Stimulated activated CD8-positive, alpha-beta memory T cell treated with anti-CD3 and anti-CD28 coated beads, Interleukin-4, amount 100 ng/mL, for 4 hours (primary cell): ENCODE measurements around the gene AFF4.
A peak's percentile ranks its signal among the peaks of the same experiment; 100 is the strongest.
"Not testable (repeated sequence)": the region's sequence is repeated elsewhere in the genome, so short reads cannot be mapped to it uniquely, and the experiment has no call there.

Source experiments
- DNase-seq, 2 donors: peaks; one replicate each; pipeline ENCODE4 v3.0.0-alpha.2; 2020; ENCODE audit warnings: low read depth in 2 of 2, low spot score in 1 of 2

AFF4 gene

DNA sequence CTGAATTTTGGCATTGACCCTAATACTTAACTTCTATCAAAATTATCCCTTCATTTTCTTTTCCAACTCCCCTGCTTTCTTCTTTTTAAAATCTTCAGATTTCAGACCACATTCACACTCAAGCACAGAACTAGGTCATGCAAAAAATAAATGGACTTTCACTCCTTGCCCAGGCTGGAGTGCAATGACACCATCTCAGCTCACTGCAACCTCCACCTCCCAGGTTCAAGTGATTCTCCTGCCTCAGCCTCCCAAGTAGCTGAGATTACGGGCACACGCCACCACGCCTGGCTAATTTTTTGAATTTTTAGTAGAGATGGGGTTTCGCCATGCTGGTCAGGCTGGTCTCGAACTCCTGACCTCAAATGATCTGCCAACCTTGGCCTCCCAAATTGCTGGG, 108.4 kb downstream of the AFF4 start:
- not testable (repeated sequence) for DNase-seq

GRCh38 chr5:132854301-132854700, 109.1 kb downstream of the AFF4 start:
- DNase-seq: no peak

GRCh38 chr5:132853790-132854189, 109.6 kb downstream of the AFF4 start:
- DNase-seq: no peak

GRCh38 chr5:132853323-132853722, 110.1 kb downstream of the AFF4 start:
- no peak for DNase-seq

DNA sequence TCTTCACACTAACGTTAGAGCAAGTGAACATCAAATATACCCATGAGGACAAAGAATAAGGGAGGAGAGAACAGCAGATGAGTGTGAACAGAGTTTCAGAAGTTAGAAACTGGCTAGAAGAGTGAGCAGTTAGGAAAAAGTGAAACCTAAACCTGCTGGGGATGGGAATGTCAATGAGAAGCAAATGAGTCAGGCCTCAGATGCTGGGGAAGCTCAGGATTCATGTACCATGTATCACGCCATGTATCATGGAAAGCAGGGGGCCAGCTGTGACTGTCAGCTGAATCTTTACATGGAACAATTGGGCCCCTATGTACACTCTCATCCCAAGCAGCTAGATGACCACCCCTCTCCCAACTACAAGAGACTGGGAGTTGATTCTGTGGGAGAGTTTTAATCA, 113.4 kb downstream of the AFF4 start:
- DNase-seq: no peak

DNA sequence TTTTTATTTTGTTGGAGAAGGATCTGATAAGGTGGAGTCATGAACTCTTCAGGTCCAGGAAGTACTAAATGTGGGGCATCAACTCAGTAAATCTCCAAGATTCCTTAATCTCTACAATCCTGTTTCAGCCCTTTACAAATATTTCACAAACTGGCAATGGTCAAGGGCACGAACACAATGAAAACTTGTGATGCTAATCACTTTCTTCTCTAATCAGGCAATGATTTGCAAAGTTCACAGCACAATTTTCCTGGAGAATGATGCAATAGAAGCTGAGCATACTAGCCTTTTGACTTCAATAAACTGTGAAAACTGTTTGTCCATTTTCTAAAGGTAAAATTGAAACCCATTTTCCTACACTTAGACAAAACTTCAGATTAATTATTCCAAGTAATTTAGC, 114.1 kb downstream of the AFF4 start:
- no peak for DNase-seq

GRCh38 chr5:132848270-132848669, 115.2 kb downstream of the AFF4 start:
- no peak for DNase-seq

DNA sequence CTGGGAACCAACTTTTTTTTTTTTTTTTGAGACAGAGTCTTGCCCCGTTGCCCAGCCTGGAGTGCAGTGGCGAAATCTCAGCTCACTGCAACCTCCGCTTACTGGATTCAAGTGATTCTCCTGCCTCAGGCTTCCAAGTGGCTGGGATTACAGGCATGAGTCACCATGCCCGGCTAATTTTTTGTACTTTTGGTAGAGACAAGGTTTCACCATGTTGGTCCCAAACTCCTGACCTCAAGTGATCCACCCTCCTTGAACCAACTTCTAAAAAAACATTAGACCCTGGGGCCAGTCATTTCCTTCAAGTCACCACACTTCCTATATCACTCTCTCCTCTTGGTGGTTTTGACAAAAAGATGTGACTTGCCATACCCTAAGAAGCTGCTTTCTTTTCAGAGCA, 122.1 kb downstream of the AFF4 start:
- DNase-seq: no peak

GRCh38 chr5:132840896-132841295, 122.5 kb downstream of the AFF4 start:
- DNase-seq: no peak

GRCh38 chr5:132840313-132840712, 123.1 kb downstream of the AFF4 start:
- no peak for DNase-seq

DNA sequence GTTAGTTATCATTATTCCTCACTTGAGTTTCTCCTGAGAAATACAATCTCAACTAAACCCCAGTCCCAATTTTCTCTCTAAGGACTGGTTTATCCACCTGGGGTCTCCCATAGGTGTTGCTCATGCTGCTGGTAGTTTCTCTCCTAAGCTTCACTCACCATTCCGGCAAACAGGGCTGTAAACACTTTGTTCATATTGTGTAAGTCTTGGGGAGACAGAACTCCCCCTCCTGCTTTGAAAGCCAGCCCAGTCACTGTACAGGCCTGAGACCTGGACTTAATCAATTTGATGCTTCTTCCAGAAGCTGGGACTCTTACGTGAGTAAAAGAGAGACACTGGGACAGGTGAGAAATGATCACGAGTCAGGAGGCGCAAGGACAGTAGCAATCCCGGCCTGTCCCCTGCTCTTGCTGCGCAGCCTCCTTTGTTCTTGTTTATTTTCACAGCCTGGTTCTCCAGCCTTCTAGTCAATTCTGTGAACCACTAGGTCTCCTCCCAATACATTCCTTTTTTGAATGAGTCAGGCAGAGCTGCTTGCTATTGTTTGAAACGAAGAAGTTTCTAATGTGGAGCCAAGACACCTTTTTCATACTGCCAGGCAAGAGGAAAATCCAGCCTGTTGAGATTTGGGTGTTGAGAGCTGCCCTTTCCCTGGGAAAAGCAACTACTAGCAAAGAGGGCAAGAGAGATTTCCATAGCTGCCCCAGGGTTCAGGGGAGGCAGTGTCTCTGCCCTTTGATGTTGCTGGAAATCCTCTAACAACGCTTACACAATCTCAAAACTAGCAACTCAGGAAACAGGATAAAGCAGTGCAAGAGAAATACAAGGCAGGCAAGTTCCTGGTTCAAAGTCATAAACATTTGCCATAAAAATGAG, 123.8 kb downstream of the AFF4 start:
- DNase-seq: no peak

DNA sequence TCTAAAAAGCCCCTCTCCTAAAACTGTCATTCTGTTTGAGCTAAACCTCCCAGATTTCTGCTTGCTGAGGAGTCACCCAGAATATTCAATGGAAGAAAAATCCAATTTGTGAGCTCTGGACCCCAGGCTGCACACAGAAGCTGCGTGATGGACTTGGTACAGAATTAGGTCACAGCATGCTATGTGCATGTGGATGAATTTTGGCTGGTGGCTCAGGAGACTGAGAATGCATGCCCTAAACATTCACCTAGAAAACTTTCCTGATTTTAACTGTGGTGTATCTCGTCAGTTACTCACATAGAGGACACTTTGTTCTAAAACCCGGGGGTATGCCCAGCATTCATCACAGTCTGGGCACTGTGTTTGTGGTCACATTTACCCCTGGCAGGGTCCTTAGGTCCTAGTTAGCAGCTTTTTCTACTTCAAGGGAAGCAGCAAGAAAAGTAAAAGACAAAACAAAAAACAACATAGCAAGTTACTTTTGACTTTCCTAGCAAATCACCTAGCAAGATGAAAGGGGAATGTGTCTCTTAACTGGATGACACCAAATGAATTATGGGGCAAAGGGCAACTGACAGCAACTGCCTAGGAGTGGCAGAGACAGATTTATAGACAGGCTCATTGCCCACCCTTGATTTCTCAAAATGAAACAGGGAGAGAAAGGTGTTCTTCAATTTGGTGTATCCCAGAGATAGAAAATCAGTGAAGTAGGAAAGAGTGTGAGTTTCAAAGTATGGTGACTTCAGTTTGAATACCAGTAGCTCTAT, 124.7 kb downstream of the AFF4 start:
- no peak for DNase-seq

GRCh38 chr5:132837868-132838267, 125.6 kb downstream of the AFF4 start:
- DNase-seq: no peak

DNA sequence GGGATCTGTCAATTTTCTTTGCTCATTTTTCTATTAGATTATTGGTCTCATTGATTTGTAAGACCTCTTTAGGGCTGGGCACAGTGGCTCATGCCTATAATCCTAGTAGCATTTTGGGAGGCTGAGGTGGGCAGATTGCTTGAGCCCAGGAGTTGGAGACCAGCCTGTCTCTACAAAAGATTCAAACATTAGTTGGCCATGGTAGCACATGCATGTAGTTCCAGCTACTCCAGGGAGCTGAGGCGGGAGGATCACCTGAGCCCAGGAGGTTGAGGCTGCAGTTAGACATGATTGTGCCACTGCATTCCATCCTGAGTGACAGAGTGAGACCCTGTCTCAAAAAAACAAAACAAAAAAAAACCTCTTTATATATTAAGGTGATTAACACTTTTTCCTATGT, 126.6 kb downstream of the AFF4 start:
- DNase-seq: no peak

GRCh38 chr5:132834057-132834456, 129.4 kb downstream of the AFF4 start:
- no peak for DNase-seq

DNA sequence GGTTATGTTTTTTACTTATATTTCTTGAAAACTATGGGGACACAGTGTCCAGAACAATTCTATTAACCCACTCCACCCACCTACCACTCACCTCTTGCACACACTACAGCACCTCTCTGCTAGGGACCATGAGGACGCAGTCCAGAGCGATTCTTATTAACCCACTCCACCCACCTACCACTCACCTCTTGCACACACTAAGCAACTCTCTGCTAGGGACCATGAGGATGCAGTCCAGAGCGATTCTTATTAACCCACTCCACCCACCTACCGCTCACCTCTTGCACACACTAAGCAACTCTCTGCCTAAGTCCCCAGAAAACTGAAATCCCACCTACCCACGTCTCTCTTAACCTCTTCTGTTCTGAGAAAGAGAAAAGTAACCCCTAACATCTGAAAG, 130.8 kb downstream of the AFF4 start:
- DNase-seq: no peak

DNA sequence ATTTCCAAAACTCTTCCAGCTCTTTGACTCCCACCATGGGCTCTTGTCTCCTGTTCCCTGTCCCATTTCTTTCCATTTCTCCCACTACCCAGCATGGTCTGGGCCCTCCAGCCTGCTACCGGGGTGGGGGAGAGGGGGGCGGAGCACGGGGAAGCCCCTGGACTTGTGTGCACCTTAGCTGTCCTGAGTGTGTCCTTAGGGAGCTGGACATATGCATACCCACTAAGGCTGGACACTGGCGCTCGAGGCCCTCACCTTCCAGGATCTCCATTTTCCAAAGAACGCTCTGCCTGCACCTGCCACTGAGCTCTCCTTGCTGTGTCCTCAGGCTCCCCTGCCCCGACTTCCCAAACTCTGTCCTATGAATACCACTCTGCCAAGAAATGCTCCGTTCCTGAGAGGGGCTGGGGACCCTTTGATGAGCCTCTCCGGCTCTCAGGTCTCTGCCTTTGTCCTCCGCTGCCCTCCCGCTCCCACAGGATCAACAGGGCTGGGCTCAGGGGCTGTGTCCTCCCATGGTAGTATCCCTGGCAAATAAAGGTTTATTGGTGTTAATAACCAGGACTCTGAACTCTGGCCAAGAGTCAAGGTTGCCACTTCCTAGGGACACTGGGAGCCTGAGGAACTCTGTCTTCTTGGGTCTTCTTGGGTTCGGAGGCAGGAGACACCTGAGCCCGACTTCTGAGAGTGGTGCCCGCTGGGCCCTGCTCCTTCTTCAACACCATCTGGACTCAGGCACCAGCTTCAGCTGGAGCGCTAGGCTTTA, 132.2 kb downstream of the AFF4 start:
- DNase-seq: no peak

GRCh38 chr5:132830436-132831094, 132.9 kb downstream of the AFF4 start, which contains the start of gene SHROOM1:
TSS of gene SHROOM1 (minus strand) at chr5:132830647. CDS start at chr5:132826140, 4,507 bp downstream.
- no peak for DNase-seq

DNA sequence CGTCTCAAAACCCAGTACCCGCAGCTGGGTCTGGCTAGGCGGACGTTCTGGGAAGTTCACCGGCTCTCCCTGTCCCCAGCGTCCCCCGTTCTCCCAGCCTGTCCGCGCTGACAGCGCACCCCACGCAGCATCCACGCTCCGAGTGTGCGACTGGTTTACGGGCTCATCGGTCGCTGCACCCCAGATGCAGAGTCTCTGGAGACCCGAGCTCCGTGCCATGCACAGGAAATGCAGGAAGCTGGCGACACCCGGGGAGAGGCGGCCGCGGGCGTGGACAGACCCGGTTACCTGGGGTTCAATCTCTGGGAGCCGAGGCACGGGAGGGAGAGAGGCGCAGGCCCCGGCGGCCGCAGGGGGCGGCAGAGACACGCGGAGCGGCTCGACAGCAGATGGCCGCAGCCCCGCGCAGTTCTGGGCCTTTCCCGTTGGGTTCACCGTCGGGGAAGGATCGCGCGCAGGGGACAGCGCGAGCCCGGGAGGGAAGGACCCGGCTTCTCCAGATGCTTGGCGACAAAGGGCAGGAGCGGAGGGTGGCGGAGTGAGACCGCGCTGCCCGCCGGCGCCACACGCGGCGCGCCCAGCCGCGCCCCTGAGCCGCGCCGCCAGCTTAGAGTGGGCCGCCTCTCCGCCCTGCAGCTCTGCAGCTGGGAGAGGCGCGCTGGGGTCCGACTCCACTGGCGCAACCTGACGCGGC, 133.5 kb downstream of the AFF4 start:
- DNase-seq: peak in 1 of 2 donors; percentile 40

DNA sequence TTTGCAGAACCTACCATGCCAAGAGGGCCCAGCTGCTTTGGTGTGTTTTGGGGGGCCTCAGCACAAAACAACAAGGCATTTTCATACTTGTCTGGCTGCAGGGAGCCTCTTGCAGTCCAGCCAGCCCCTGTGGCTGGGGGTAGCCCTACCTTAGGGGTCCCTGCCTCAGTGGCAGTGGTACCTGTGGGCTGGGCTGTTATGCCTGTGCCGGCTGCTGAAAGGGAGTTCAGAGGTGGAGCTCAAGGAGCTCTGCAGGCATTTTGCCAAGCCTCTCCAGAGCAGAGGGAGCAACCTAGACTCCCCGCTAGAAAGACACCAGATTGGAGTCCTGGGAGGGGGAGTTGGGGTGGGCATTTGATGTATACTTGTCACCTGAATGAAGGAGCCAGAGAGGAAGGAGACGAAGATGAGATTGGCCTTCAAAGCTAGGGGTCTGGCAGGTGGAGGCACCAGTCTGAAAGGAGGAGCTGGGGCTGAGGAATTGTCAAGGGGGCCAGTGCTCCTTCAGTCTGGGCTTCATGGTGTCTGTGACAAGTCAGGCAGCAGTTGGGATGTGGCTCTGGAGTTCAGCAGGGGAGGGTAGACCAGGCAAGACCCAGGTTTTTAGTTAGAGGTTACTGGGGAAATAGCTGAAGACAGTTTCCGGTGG, 134.5 kb downstream of the AFF4 start:
- DNase-seq: no peak
